ENCODE results near the gene MGAT4C. TPM values are rescaled to one million over a fixed set of nuclear protein-coding genes. Genes with fewer than 3 reads are reported as not detected.

MGAT4C gene
- total and polyA plus RNA-seq, 12 donors: under 0.01 to 8.3 (median 0.94) TPM

- H3K27ac ChIP-seq: no peak overlapping the region
- H3K36me3 ChIP-seq (replicated peaks in 1 of 2): no peaks in the 10 kb centered on the region
- intact Hi-C loops (cut with DNase I): no loop called here
- H3K4me1 ChIP-seq (replicated peaks in 1 of 2): no peaks in the 10 kb centered on the region
- H3K9me3 ChIP-seq (replicated peaks in 1 of 3): no peaks in the 10 kb centered on the region
- H3K27me3 ChIP-seq: no peaks in the 10 kb centered on the region
- no peak overlapping the region for H3K4me3 ChIP-seq
- no peak for TF ChIP-seq POLR2A (IDR thresholded peaks at IDR 0.05)
- TF ChIP-seq, protein P1, sequence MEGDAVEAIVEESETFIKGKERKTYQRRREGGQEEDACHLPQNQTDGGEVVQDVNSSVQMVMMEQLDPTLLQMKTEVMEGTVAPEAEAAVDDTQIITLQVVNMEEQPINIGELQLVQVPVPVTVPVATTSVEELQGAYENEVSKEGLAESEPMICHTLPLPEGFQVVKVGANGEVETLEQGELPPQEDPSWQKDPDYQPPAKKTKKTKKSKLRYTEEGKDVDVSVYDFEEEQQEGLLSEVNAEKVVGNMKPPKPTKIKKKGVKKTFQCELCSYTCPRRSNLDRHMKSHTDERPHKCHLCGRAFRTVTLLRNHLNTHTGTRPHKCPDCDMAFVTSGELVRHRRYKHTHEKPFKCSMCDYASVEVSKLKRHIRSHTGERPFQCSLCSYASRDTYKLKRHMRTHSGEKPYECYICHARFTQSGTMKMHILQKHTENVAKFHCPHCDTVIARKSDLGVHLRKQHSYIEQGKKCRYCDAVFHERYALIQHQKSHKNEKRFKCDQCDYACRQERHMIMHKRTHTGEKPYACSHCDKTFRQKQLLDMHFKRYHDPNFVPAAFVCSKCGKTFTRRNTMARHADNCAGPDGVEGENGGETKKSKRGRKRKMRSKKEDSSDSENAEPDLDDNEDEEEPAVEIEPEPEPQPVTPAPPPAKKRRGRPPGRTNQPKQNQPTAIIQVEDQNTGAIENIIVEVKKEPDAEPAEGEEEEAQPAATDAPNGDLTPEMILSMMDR (IDR thresholded peaks at IDR 0.05): no peak
- DNase-seq: no peak
- 81 to 89% (median 86%) methylated on average over 12 of the region's 12 CpGs for WGBS, 4 donors
These were observed 308.9 kb downstream of the MGAT4C start for GRCh38 chr12:85947286-85947685.

GRCh38 chr12:85946375-85946774 is 309.8 kb downstream of the MGAT4C start:
- Histone ChIP-seq H3K4me3 (no peak overlapping the region), H3K4me1 (replicated peaks in 1 of 2) (no peaks in the 10 kb centered on the region), H3K9me3 (replicated peaks in 1 of 3) (no peaks in the 10 kb centered on the region), H3K27me3 (no peaks in the 10 kb centered on the region), H3K36me3 (replicated peaks in 1 of 2) (no peaks in the 10 kb centered on the region), H3K27ac (no peak overlapping the region)
- TF ChIP-seq, protein P1 (IDR thresholded peaks at IDR 0.05): no peak
- TF ChIP-seq POLR2A (IDR thresholded peaks at IDR 0.05): no peak
- 89 to 94% (median 93%) methylated on average over 5 of the region's 5 CpGs for WGBS, 4 donors
- DNase-seq: no peak
- intact Hi-C loops (cut with DNase I): no loop called here

GRCh38 chr12:85927166-85927565 is 329.0 kb downstream of the MGAT4C start:
- intact Hi-C loops (cut with DNase I): no loop called here
- Histone ChIP-seq H3K27ac (no peak overlapping the region), H3K27me3 (no peaks in the 10 kb centered on the region), H3K9me3 (replicated peaks in 1 of 3) (no peaks in the 10 kb centered on the region), H3K4me3 (no peak overlapping the region), H3K36me3 (replicated peaks in 1 of 2) (no peaks in the 10 kb centered on the region), H3K4me1 (replicated peaks in 1 of 2) (no peaks in the 10 kb centered on the region)
- TF ChIP-seq, protein P1 (IDR thresholded peaks at IDR 0.05): no peak
- no peak for DNase-seq

- DNase-seq: no peak
- H3K9me3 ChIP-seq (replicated peaks in 1 of 3): no peaks in the 10 kb centered on the region
- H3K4me3 ChIP-seq: no peak overlapping the region
- no peaks in the 10 kb centered on the region for H3K27me3 ChIP-seq
- no peaks in the 10 kb centered on the region for H3K4me1 ChIP-seq (replicated peaks in 1 of 2)
- no peaks in the 10 kb centered on the region for H3K36me3 ChIP-seq (replicated peaks in 1 of 2)
- no peak for TF ChIP-seq POLR2A (IDR thresholded peaks at IDR 0.05)
- TF ChIP-seq, protein P1 (IDR thresholded peaks at IDR 0.05): peak in 4 of 6 experiments; percentile 43 to 75 (median 57)
- no peak overlapping the region for H3K27ac ChIP-seq
- WGBS, 4 donors: 72 to 80% (median 77%) methylated on average over 1 of the region's 1 CpG
- intact Hi-C loops (cut with DNase I): no loop called here
These were observed 332.3 kb downstream of the MGAT4C start for GRCh38 chr12:85923767-85924331.

All from adrenal gland (tissue), 12 donors.